HEK293 (cell line): ENCODE data around the gene HOXD3.

Experiments used
- CTCF ChIA-PET: fragments of 350-600 bp; formaldehyde crosslinking; extraction: SDS; loops from one replicate; lab custom pipeline; 2021; ENCODE audit warnings: antibody characterized with exemption; lab: Yijun Ruan, JAX
- POLR2A ChIA-PET: fragments of 300-600 bp; formaldehyde crosslinking; extraction: SDS; loops from one replicate; lab custom pipeline; 2020; ENCODE audit warnings: antibody characterized with exemption, inconsistent platforms; lab: Yijun Ruan, JAX
- H3K27ac ChIP-seq: fragments of 200-500 bp; sonication (Bioruptor generic); 2 replicates; pipeline ENCODE4 v1.5.1; 2014; ENCODE audit warnings: low read depth, low read length, control low read depth, inconsistent platforms; ENCODE audit errors: extremely low read depth
- H3K36me3 ChIP-seq, 2 experiments: fragments of 200-500 bp in 1 of 2; sonication (Bioruptor generic) in 1 of 2; 1 replicate in 1 of 2; 2 replicates in 1 of 2; pipeline ENCODE4 v1.5.1; 2014 to 2017; ENCODE audit warnings: inconsistent platforms in 2 of 2, low read length in 2 of 2; ENCODE audit not compliant: control insufficient read depth in 2 of 2, insufficient read depth in 1 of 2
- H3K4me1 ChIP-seq: fragments of 200-500 bp; sonication (Bioruptor generic); 2 replicates; pipeline ENCODE4 v1.5.1; 2014; ENCODE audit warnings: mild to moderate bottlenecking, low read length, inconsistent platforms; ENCODE audit not compliant: control insufficient read depth, insufficient read depth
- H3K4me3 ChIP-seq: 2 replicates; pipeline ENCODE4 v1.5.1; 2011; ENCODE audit warnings: low read depth, mild to moderate bottlenecking, control low read depth, low read length, moderate library complexity
- H3K9me3 ChIP-seq: fragments of 200-500 bp; sonication (Bioruptor generic); 2 replicates; pipeline ENCODE4 v1.5.1; 2014; ENCODE audit warnings: low read depth, low read length, inconsistent platforms; ENCODE audit not compliant: control insufficient read depth, insufficient read depth
- FEZF1 ChIP-seq: fragments of 450-650 bp; formaldehyde crosslinking; IDR thresholded peaks from 2 replicates; pipeline ENCODE4 v1.5.1; 2016; ENCODE audit warnings: missing biosample characterization, missing genetic modification characterization
- RBAK ChIP-seq: fragments of 450-650 bp; formaldehyde crosslinking; IDR thresholded peaks from 2 replicates; pipeline ENCODE4 v1.5.1; 2016; ENCODE audit warnings: missing biosample characterization, missing genetic modification characterization
- ZNF10 ChIP-seq: fragments of 450-650 bp; formaldehyde crosslinking; IDR thresholded peaks from 2 replicates; pipeline ENCODE4 v1.5.1; 2017; ENCODE audit warnings: missing biosample characterization, missing genetic modification characterization
- ZNF302 ChIP-seq: fragments of 450-650 bp; formaldehyde crosslinking; IDR thresholded peaks from 2 replicates; pipeline ENCODE4 v1.5.1; 2016; ENCODE audit warnings: missing biosample characterization, missing genetic modification characterization, low read depth
- ZNF529 ChIP-seq: fragments of 450-650 bp; formaldehyde crosslinking; IDR thresholded peaks from 2 replicates; pipeline ENCODE4 v1.5.1; 2017; ENCODE audit warnings: missing genetic modification characterization, missing biosample characterization; ENCODE audit not compliant: insufficient replicate concordance
- ZNF530 ChIP-seq: fragments of 450-650 bp; formaldehyde crosslinking; IDR thresholded peaks from 2 replicates; pipeline ENCODE4 v1.5.1; 2016; ENCODE audit warnings: low read depth, missing biosample characterization, missing genetic modification characterization
- ZNF76 ChIP-seq: fragments of 450-650 bp; formaldehyde crosslinking; IDR thresholded peaks from 2 replicates; pipeline ENCODE4; 2016; ENCODE audit warnings: low read depth, missing biosample characterization, missing genetic modification characterization, borderline replicate concordance
- TF ChIP-seq, protein P1 (sequence below): fragments of 450-650 bp; formaldehyde crosslinking; IDR thresholded peaks from 2 replicates; pipeline ENCODE4 v1.5.1; 2016; ENCODE audit warnings: missing biosample characterization, missing genetic modification characterization, low read depth
- TF ChIP-seq, protein P2 (sequence below): fragments of 450-650 bp; formaldehyde crosslinking; conservative IDR thresholded peaks from 2 replicates; pipeline ENCODE4 v1.5.1; 2016; ENCODE audit warnings: low read depth, missing biosample characterization, missing genetic modification characterization
- TF ChIP-seq, protein P3 (sequence below): fragments of 450-650 bp; formaldehyde crosslinking; IDR thresholded peaks from 2 replicates; pipeline ENCODE4 v1.5.1; 2016; ENCODE audit warnings: missing biosample characterization, missing genetic modification characterization

HOXD3 gene

DNA sequence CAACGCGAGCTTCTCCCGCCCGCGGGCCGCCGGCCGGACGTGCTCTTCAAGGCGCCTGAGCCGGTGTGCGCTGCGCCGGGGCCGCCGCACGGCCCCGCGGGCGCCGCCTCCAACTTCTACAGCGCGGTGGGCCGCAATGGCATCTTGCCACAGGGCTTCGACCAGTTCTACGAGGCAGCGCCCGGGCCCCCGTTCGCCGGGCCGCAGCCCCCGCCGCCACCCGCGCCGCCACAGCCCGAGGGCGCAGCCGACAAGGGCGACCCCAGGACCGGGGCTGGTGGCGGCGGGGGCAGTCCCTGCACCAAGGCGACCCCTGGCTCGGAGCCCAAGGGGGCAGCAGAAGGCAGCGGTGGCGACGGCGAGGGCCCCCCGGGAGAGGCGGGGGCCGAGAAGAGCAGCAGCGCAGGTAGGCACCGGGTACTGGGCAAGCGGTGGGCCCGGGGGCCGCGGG is 49.4 kb upstream of the HOXD3 start:
- Histone ChIP-seq H3K4me1 (peaks cover 6% of the 10 kb centered on the region; the same call in 1 of the 2 replicates), H3K36me3 (peaks cover 12 to 40% of the 10 kb centered on the region in 2 experiments), H3K9me3 (no peaks in the 10 kb centered on the region), H3K27ac (peak overlapping the region; percentile 100), H3K4me3 (peak overlapping the region; percentile 74)
- ChIA-PET POLR2A (interaction anchor here (0.6 to 4.2 kb wide), 6 partner anchors 10 to 1495 kb away, joined by 3 to 75 read pairs (median 4); partner anchors contain the start of gene HOXD13), CTCF (interaction anchor here (1.2 kb wide), 1 partner anchor 19 kb away, joined by 7 read pairs; no protein-coding TSS in a partner anchor)
- no peak for TF ChIP-seq RBAK (tag by site-specific recombination)
- TF ChIP-seq, protein P1, sequence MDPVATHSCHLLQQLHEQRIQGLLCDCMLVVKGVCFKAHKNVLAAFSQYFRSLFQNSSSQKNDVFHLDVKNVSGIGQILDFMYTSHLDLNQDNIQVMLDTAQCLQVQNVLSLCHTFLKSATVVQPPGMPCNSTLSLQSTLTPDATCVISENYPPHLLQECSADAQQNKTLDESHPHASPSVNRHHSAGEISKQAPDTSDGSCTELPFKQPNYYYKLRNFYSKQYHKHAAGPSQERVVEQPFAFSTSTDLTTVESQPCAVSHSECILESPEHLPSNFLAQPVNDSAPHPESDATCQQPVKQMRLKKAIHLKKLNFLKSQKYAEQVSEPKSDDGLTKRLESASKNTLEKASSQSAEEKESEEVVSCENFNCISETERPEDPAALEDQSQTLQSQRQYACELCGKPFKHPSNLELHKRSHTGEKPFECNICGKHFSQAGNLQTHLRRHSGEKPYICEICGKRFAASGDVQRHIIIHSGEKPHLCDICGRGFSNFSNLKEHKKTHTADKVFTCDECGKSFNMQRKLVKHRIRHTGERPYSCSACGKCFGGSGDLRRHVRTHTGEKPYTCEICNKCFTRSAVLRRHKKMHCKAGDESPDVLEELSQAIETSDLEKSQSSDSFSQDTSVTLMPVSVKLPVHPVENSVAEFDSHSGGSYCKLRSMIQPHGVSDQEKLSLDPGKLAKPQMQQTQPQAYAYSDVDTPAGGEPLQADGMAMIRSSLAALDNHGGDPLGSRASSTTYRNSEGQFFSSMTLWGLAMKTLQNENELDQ (tag by site-specific recombination): no peak

DNA sequence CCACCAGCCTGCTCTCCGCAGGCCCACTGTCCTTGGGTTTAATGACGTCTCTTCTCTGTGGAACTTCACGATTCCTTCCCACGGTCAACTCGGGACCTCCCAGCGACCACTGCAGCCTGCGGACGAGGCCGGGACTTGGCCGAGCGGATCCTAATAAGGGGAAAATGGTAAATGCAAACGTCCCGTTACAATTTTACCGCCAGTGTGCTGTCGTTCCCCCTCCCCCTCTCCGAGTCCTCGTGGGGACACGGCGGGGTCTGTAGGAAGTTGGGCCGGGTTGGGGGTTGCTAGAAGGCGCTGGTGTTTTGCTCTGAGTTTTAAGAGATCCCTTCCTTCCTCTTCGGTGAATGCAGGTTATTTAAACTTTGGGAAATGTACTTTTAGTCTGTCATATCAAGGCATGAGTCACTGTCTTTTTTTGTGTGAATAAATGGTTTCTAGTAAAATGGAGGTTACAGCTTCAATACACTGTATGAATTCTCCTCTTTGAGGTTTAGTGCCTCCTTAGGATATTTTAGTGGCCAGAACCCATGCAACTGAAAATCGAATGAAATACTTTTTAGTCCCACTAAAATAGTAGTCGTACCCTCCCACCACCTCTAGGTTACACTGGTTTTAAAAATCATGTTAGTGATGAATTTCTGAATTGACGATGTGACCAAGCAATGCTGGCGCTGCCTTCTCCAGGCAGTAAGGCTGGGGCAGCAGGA is 47.8 kb upstream of the HOXD3 start:
- CTCF ChIA-PET: interaction anchor here (0.7 to 2.5 kb wide), 3 partner anchors 17 to 346 kb away, joined by 3 to 19 read pairs (median 3); no protein-coding TSS in a partner anchor
- no peak for TF ChIP-seq FEZF1 (tag by site-specific recombination)
- TF ChIP-seq, protein P2, sequence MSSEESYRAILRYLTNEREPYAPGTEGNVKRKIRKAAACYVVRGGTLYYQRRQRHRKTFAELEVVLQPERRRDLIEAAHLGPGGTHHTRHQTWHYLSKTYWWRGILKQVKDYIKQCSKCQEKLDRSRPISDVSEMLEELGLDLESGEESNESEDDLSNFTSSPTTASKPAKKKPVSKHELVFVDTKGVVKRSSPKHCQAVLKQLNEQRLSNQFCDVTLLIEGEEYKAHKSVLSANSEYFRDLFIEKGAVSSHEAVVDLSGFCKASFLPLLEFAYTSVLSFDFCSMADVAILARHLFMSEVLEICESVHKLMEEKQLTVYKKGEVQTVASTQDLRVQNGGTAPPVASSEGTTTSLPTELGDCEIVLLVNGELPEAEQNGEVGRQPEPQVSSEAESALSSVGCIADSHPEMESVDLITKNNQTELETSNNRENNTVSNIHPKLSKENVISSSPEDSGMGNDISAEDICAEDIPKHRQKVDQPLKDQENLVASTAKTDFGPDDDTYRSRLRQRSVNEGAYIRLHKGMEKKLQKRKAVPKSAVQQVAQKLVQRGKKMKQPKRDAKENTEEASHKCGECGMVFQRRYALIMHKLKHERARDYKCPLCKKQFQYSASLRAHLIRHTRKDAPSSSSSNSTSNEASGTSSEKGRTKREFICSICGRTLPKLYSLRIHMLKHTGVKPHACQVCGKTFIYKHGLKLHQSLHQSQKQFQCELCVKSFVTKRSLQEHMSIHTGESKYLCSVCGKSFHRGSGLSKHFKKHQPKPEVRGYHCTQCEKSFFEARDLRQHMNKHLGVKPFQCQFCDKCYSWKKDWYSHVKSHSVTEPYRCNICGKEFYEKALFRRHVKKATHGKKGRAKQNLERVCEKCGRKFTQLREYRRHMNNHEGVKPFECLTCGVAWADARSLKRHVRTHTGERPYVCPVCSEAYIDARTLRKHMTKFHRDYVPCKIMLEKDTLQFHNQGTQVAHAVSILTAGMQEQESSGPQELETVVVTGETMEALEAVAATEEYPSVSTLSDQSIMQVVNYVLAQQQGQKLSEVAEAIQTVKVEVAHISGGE (tag by site-specific recombination): no peak
- TF ChIP-seq ZNF529 (tag by site-specific recombination): no peak
- TF ChIP-seq, protein P1 (tag by site-specific recombination): no peak
- TF ChIP-seq ZNF530 (tag by site-specific recombination): no peak
- TF ChIP-seq ZNF76 (tag by site-specific recombination): peak; percentile 45; the same call in 1 of the 2 replicates
- TF ChIP-seq, all 188 proteins: peak for 1
- Histone ChIP-seq H3K27ac (peak overlapping the region; percentile 100), H3K4me3 (peak overlapping the region; percentile 74), H3K36me3 (peaks cover 17 to 56% of the 10 kb centered on the region in 2 experiments), H3K9me3 (no peaks in the 10 kb centered on the region), H3K4me1 (0 out of 2 replicates have a peak, but pooled peaks cover 2% of the 10 kb centered on the region)
- POLR2A ChIA-PET: interaction anchor here (1.5 kb wide), 1 partner anchor 12 kb away, joined by 10 read pairs; no protein-coding TSS in a partner anchor

DNA sequence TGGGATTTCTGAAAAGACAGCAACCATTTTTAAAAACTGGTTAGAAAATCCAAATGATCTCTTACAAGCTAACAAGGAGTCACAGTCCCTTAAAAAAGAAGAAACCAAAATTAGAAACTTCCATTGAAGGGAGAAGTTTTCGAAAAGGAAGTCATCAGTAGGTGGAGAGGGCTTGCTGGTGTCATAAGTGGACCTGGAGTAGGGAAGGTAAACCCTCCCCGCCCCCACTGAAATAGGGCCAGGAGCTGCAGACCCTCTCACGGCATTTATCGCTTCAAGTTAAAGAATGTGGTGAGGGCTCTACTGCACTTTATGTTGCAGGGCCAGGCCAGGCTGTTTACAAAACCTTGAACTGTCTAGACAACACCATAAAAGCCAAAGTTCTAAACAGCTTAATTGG is 47.2 kb upstream of the HOXD3 start:
- Histone ChIP-seq H3K36me3 (peaks cover 17 to 62% of the 10 kb centered on the region in 2 experiments), H3K27ac (no peak overlapping the region; the same call in 1 of the 2 replicates), H3K9me3 (no peaks in the 10 kb centered on the region), H3K4me1 (0 out of 2 replicates have a peak, but pooled peaks cover 2% of the 10 kb centered on the region), H3K4me3 (peak overlapping the region; percentile 74; the same call in 1 of the 2 replicates)
- ChIA-PET CTCF (interaction anchor here (0.7 to 2.7 kb wide), 6 partner anchors 12 to 544 kb away, joined by 3 to 19 read pairs (median 6); partner anchors contain the start of gene HOXD9), POLR2A (no interaction called here)
- TF ChIP-seq ZNF10: no peak
- TF ChIP-seq, protein P3, sequence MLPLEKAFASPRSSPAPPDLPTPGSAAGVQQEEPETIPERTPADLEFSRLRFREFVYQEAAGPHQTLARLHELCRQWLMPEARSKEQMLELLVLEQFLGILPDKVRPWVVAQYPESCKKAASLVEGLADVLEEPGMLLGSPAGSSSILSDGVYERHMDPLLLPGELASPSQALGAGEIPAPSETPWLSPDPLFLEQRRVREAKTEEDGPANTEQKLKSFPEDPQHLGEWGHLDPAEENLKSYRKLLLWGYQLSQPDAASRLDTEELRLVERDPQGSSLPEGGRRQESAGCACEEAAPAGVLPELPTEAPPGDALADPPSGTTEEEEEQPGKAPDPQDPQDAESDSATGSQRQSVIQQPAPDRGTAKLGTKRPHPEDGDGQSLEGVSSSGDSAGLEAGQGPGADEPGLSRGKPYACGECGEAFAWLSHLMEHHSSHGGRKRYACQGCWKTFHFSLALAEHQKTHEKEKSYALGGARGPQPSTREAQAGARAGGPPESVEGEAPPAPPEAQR (tag by site-specific recombination): no peak
- TF ChIP-seq ZNF302 (tag by site-specific recombination): no peak
